Esophagus squamous epithelium (tissue), 4 donors: ENCODE data around the gene LRP1.

Experiments used
- CTCF ChIP-seq, 6 experiments: fragments of 450-650 bp in 4 of 6; fragments of 200-600 bp in 2 of 6; sonication (generic) in 2 of 6; IDR thresholded peaks; one replicate each; pipeline ENCODE4 v1.5.1; 2016 to 2019; ENCODE audit warnings: antibody characterized with exemption in 6 of 6, mild to moderate bottlenecking in 4 of 6, moderate library complexity in 4 of 6
- POLR2A ChIP-seq, 4 donors: fragments of 450-650 bp; IDR thresholded peaks; one replicate each; pipeline ENCODE4 v1.6.1; 2017; ENCODE audit warnings: antibody characterized with exemption in 4 of 4, mild to moderate bottlenecking in 4 of 4, moderate library complexity in 3 of 4

GRCh38 chr12:57123813-57124212, 4.5 kb upstream of the LRP1 start:
- no peak for TF ChIP-seq POLR2A (IDR thresholded peaks at IDR 0.05)
- TF ChIP-seq CTCF (IDR thresholded peaks at IDR 0.05): no peak
